Osteocyte (in vitro differentiated cells): ENCODE measurements around the gene CARMIL3. TPM values are rescaled to one million over a fixed set of nuclear protein-coding genes. Genes with fewer than 3 reads are reported as not detected.

Experiments used
- DNase-seq: peaks from one replicate; pipeline ENCODE4 v3.0.0; 2021; ENCODE audit warnings: mixed read lengths; ENCODE audit not compliant: unreplicated experiment; ENCODE audit errors: extremely low spot score
- H3K27ac Mint-ChIP-seq: one replicate; pipeline ENCODE4 v1.8.0; 2021; ENCODE audit warnings: mild to moderate bottlenecking, mixed read lengths; ENCODE audit not compliant: unreplicated experiment
- H3K27me3 Mint-ChIP-seq: one replicate; pipeline ENCODE4 v1.8.0; 2021; ENCODE audit warnings: mixed read lengths; ENCODE audit not compliant: unreplicated experiment
- H3K36me3 Mint-ChIP-seq: one replicate; pipeline ENCODE4 v1.8.0; 2021; ENCODE audit warnings: mixed read lengths; ENCODE audit not compliant: unreplicated experiment
- H3K4me1 Mint-ChIP-seq: one replicate; pipeline ENCODE4 v1.8.0; 2021; ENCODE audit warnings: mixed read lengths; ENCODE audit not compliant: unreplicated experiment
- H3K4me3 Mint-ChIP-seq: one replicate; pipeline ENCODE4 v1.8.0; 2021; ENCODE audit warnings: mild to moderate bottlenecking, moderate library complexity, mixed read lengths; ENCODE audit not compliant: unreplicated experiment
- H3K9me3 Mint-ChIP-seq: one replicate; pipeline ENCODE4 v1.8.0; 2021; ENCODE audit warnings: mixed read lengths; ENCODE audit not compliant: unreplicated experiment
- total RNA-seq: library from RNA; stranded (reverse); gene quantifications from 2 replicates; pipeline ENCODE4 v1.2.1, GENCODE V29; 2021
- TF ChIP-seq, protein P1 (sequence below): fragments of 200-600 bp; sonication (generic); IDR thresholded peaks from 2 replicates; pipeline ENCODE4 v1.5.0; 2021; ENCODE audit warnings: antibody characterized with exemption, mild to moderate bottlenecking, moderate library complexity

CARMIL3 gene
- total RNA-seq, 1 donor from 2014 or later: 0.35 TPM

DNA sequence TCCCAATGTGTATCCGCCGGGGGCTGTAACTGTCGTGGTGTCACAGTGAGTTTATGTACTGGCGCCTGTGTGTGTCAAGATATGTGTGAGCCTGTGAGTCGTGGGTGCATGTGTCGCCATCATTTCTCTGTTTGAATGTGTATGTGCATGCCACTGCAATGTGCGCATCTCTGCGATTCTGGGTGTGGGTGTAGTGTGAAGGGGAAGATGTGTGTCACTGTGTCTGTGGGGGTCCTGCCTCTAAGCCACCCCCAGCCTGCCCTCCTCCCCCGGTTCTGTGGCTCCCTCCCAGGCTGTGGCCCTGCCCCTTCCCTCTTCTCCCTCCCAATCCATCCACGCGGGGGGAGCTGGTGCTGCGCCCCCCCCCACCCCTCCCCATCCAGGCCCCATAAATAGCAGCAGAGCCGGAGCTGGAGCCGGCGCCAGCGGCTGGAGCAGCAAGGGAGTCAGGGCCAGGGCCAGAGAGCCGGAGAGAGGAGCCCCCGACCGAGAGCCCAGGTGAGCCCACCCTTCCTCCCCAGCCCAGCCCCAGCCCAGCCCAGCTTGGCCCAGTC lies 19.4 kb downstream of the CARMIL3 start, which contains the start of gene CPNE6:
Gene CPNE6 (plus strand): TSS at position 419 of the 554 bp plus-strand sequence. CDS start 1,375 bp downstream, outside the sequence.
- Mint-ChIP-seq H3K4me3 (no peak within 1 kb of the TSS), H3K36me3 (no peaks in the 10 kb centered on the region), H3K9me3 (no peaks in the 10 kb centered on the region), H3K27me3 (peaks cover 20% of the 10 kb centered on the region), H3K4me1 (no peaks in the 10 kb centered on the region), H3K27ac (no peak within 1 kb of the TSS)
- TF ChIP-seq, protein P1, sequence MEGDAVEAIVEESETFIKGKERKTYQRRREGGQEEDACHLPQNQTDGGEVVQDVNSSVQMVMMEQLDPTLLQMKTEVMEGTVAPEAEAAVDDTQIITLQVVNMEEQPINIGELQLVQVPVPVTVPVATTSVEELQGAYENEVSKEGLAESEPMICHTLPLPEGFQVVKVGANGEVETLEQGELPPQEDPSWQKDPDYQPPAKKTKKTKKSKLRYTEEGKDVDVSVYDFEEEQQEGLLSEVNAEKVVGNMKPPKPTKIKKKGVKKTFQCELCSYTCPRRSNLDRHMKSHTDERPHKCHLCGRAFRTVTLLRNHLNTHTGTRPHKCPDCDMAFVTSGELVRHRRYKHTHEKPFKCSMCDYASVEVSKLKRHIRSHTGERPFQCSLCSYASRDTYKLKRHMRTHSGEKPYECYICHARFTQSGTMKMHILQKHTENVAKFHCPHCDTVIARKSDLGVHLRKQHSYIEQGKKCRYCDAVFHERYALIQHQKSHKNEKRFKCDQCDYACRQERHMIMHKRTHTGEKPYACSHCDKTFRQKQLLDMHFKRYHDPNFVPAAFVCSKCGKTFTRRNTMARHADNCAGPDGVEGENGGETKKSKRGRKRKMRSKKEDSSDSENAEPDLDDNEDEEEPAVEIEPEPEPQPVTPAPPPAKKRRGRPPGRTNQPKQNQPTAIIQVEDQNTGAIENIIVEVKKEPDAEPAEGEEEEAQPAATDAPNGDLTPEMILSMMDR: no peak
- no peak for DNase-seq

DNA sequence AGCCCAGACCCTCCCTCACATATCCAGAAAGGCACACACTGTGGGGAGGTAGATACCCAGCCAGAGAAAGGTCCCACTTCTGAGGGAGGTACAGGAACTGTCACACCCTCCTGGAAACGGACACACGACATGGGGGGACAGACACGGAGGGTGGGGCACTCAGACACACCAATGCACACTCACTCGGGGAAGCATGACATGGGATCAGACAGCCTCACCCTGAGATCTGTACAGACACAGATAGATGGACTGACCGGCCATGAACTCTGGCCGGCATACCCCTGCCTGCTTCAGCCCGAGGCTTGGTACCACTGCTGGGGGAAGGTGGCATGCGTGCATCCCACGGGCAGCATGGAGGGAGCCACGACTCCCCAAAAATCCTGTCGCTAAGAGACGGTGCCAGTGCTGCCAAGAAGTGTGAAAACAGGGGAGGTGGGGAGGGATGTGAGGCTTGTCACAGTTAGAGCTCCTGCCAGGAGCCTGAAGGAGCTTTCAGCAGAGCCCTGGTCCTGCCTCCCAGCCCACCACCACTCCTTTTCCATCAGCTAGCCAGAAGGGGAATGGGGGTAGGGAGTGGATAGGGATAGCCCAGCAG lies 20.1 kb downstream of the CARMIL3 start:
- H3K4me3 Mint-ChIP-seq: no peak overlapping the region
- H3K9me3 Mint-ChIP-seq: no peaks in the 10 kb centered on the region
- peaks cover 19% of the 10 kb centered on the region for H3K27me3 Mint-ChIP-seq
- TF ChIP-seq, protein P1: no peak
- H3K4me1 Mint-ChIP-seq: no peaks in the 10 kb centered on the region
- H3K36me3 Mint-ChIP-seq: no peaks in the 10 kb centered on the region
- H3K27ac Mint-ChIP-seq: no peak overlapping the region
- no peak for DNase-seq

DNA sequence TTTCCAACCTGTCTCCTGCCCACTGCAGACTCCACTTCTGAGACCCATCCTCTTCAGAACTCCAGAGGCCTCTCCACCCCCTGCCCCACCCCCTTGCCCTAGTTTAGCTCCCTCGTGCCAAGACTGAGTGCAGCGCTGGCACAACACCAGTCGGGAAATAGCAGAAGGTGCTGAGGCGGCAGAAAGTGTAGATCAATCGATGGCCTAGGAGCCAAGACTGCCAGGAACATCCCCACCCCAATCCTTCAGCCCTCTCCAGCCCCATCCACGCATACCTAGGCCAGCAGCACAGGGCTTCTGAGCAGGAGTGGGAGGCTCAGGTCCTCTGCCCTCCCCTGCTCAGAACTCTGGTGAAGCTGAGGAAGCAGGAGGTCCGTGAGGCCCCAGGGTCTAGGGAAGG lies 20.6 kb downstream of the CARMIL3 start:
- H3K36me3 Mint-ChIP-seq: no peaks in the 10 kb centered on the region
- TF ChIP-seq, protein P1: no peak

DNA sequence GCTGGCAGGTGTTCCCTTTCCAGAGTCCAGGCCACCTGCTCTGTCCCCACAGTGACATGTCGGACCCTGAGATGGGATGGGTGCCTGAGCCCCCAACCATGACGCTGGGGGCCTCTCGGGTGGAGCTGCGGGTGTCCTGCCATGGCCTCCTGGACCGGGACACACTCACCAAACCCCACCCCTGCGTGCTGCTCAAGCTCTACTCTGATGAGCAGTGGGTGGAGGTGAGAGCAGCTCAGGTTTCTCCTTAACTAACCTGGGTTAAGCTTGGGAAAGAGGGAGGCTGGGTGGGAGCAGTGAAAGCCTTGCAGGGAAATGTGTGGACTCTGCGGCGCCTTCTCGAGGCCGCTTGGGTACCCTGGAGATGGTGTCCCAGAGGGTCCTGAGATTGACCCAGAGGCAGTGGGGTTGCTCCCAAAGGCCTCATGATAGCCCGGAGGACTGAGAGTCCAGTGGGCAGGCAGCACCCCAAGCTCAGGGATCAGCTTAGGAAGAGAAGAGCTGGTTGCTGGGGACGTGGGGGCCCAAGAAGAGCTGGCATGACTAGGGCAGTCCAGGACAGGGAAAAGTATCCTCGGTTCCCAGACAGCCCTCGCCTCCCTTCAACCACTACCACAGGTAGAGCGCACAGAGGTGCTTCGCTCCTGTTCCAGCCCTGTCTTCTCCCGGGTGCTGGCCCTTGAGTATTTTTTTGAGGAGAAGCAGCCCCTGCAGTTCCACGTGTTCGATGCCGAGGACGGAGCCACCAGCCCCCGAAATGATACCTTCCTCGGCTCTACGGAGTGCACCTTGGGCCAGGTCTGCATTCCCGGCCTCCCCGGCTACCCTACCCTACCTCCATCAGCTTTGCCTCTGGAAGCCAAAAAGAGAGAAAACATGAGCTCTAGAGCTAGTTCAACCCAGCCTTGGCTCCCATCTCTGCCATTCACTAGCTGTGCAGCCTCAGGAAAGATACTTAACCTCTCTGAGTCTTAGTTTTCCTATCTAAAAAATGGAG lies 21.4 kb downstream of the CARMIL3 start:
- Mint-ChIP-seq H3K27ac (no peak overlapping the region), H3K4me3 (no peak overlapping the region), H3K27me3 (peaks cover 15% of the 10 kb centered on the region), H3K4me1 (no peaks in the 10 kb centered on the region), H3K9me3 (no peaks in the 10 kb centered on the region), H3K36me3 (no peaks in the 10 kb centered on the region)
- TF ChIP-seq, protein P1: no peak
- DNase-seq: no peak

More for the DNA sequence above, 20.6 kb downstream of the CARMIL3 start:
- H3K27ac Mint-ChIP-seq: no peak overlapping the region
- H3K9me3 Mint-ChIP-seq: no peaks in the 10 kb centered on the region
- no peak overlapping the region for H3K4me3 Mint-ChIP-seq
- H3K27me3 Mint-ChIP-seq: peaks cover 17% of the 10 kb centered on the region
- H3K4me1 Mint-ChIP-seq: no peaks in the 10 kb centered on the region
- no peak for DNase-seq
